Spleen (tissue), 11 donors: Measurements from ENCODE around the gene PITPNB. TPM values are rescaled to one million over a fixed set of nuclear protein-coding genes. Genes with fewer than 3 reads are reported as not detected.
A peak's percentile ranks its signal among the peaks of the same experiment; 100 is the strongest.

ENCODE experiments used
- DNase-seq: peaks from one replicate; pipeline ENCODE4 v3.0.0-alpha.2; 2020
- H3K27ac ChIP-seq, 8 donors: fragments of 200-600 bp; sonication (generic) in 7 of 8; 1 replicate in 4 of 8; 2 replicates in 4 of 8; pipeline versions ENCODE4 v1.5.0 to v1.8.0; 2016 to 2021; ENCODE audit warnings: inconsistent platforms in 4 of 8, mild to moderate bottlenecking in 4 of 8, moderate library complexity in 1 of 8
- H3K27me3 ChIP-seq, 7 donors: fragments of 200-600 bp; sonication (generic) in 6 of 7; replicated peaks in 1 of 7; 1 replicate in 4 of 7; 2 replicates in 3 of 7; pipeline versions ENCODE4 v1.5.0 to v1.8.0; 2016 to 2021; ENCODE audit warnings: inconsistent platforms in 3 of 7, mild to moderate bottlenecking in 1 of 7
- H3K36me3 ChIP-seq, 6 donors: fragments of 200-600 bp; sonication (generic) in 5 of 6; 1 replicate in 4 of 6; 2 replicates in 2 of 6; pipeline versions ENCODE4 v1.5.0 to v1.8.0; 2016 to 2021; ENCODE audit warnings: inconsistent platforms in 2 of 6
- H3K4me1 ChIP-seq, 6 donors: fragments of 200-600 bp; sonication (generic) in 5 of 6; 1 replicate in 3 of 6; 2 replicates in 3 of 6; pipeline versions ENCODE4 v1.5.0 to v1.8.0; 2016 to 2021; ENCODE audit warnings: inconsistent platforms in 3 of 6
- H3K4me3 ChIP-seq, 8 donors: fragments of 200-600 bp; sonication (generic) in 7 of 8; 1 replicate in 4 of 8; 2 replicates in 4 of 8; pipeline versions ENCODE4 v1.5.0 to v1.8.0; 2016 to 2021; ENCODE audit warnings: inconsistent platforms in 4 of 8, mild to moderate bottlenecking in 4 of 8, moderate library complexity in 2 of 8
- H3K9me3 ChIP-seq, 8 donors: fragments of 200-600 bp; sonication (generic) in 7 of 8; 1 replicate in 4 of 8; 2 replicates in 4 of 8; pipeline versions ENCODE4 v1.5.0 to v1.8.0; 2016 to 2021; ENCODE audit warnings: inconsistent platforms in 4 of 8
- CTCF ChIP-seq, 11 experiments: fragments of 200-600 bp in 7 of 11; fragments of 450-650 bp in 4 of 11; sonication (generic) in 4 of 11; IDR thresholded peaks in 8 of 11; conservative IDR thresholded peaks in 3 of 11; 1 replicate in 7 of 11; 2 replicates in 4 of 11; pipeline versions ENCODE4 v1.4.0 to v1.8.0; 2016 to 2021; ENCODE audit warnings: antibody characterized with exemption in 11 of 11, inconsistent platforms in 4 of 11, mild to moderate bottlenecking in 1 of 11
- POLR2A ChIP-seq, 3 donors: fragments of 450-650 bp; IDR thresholded peaks; one replicate each; pipeline ENCODE4 v1.5.1; 2017; ENCODE audit warnings: antibody characterized with exemption in 3 of 3, mild to moderate bottlenecking in 1 of 3
- POLR2AphosphoS5 ChIP-seq, 3 donors: sonication (generic); formaldehyde crosslinking; IDR thresholded peaks; one replicate each; pipeline ENCODE4 v1.5.1; 2017; ENCODE audit warnings: antibody characterized with exemption in 3 of 3
- WGBS, 5 donors: extraction: QIAGEN DNeasy Blood & Tissue Kit in 3 of 5; methylation state at CpG; one replicate each; pipeline versions ENCODE4 v1.1.5 to v1.1.7; 2013 to 2018; 5-methylcytosine and 5-hydroxymethylcytosine counted together
- intact Hi-C: fragments of 100-400 bp; cut with DNase I; formaldehyde crosslinking; loops from one replicate; pipeline ENCODE4 v1.15.0; 2023; ENCODE audit warnings: low total_unique reads
- polyA plus RNA-seq, 3 donors: library from polyadenylated mRNA; stranded (reverse); fragments of 200-250 nt; gene quantifications; one replicate each; pipeline ENCODE4 v1.2.1, GENCODE V29; 2013
- total RNA-seq, 7 donors: library from RNA; depleted of rRNA in 3 of 7; stranded (reverse); fragments of >200 nt in 3 of 7; fragmentation: NEBNext Ultra II Directional in 4 of 7; extraction: Animal tissue kit (Norgen Biotek cat#: 25700) in 4 of 7; gene quantifications; one replicate each; pipeline versions ENCODE4 v1.1.0 to v1.2.1, GENCODE V29; 2016 to 2021
- donor health status: healthy with polysubstance abuse.
- donor health status: DM: no; HTN: no; CAD: no; lungs with moderate emphysema.
- donor health status: DM: no; HTN: no; CAD: no.
- donor health status: Bipolar disorder and iron deficiency.
- donor health status: healthy.
- donor health status: DM: no; HTN: no; CAD: no.
- donor health status: DM: yes; HTN: yes; CAD: no.

The PITPNB gene
- total and polyA plus RNA-seq, 10 donors, result 17.5 to 67.2 (median 48.9) TPM

GRCh38 chr22:27881421-27881820 lies 37.6 kb downstream of the PITPNB start:
- Histone ChIP-seq H3K27me3 (no peaks in the 10 kb centered on the region), H3K4me1 (peaks cover 14 to 50% (median 33%) of the 10 kb centered on the region in 6 donors), H3K9me3 (no peaks in the 10 kb centered on the region), H3K4me3 (no peak overlapping the region), H3K27ac (no peak overlapping the region), H3K36me3 (peaks cover 2 to 44% (median 9%) of the 10 kb centered on the region in 6 donors)
- no peak for TF ChIP-seq CTCF (IDR thresholded peaks at IDR 0.05 in 8 of 11, conservative IDR thresholded peaks at IDR 0.05 in 3 of 11)
- no peak for TF ChIP-seq POLR2A (IDR thresholded peaks at IDR 0.05)
- no peak for TF ChIP-seq POLR2AphosphoS5 (IDR thresholded peaks at IDR 0.05)
- WGBS, 5 donors, result 75 to 89% (median 82%) methylated on average over 3 of the region's 3 CpGs
- DNase-seq, result no peak
- intact Hi-C loops, result loop anchor here (10.0 kb wide), 1 partner anchor 713 kb away; no protein-coding TSS in a partner anchor

GRCh38 chr22:27880778-27881394 lies 38.2 kb downstream of the PITPNB start:
- Histone ChIP-seq H3K27ac (no peak overlapping the region), H3K9me3 (no peaks in the 10 kb centered on the region), H3K36me3 (peaks cover 2 to 43% (median 9%) of the 10 kb centered on the region in 6 donors), H3K4me1 (peaks cover 12 to 50% (median 33%) of the 10 kb centered on the region in 6 donors), H3K27me3 (no peaks in the 10 kb centered on the region), H3K4me3 (no peak overlapping the region)
- intact Hi-C loops, result loop anchor here (10.0 kb wide), 1 partner anchor 714 kb away; no protein-coding TSS in a partner anchor
- 37 to 49% (median 44%) methylated on average over 6 of the region's 6 CpGs for WGBS, 5 donors
- TF ChIP-seq POLR2A (IDR thresholded peaks at IDR 0.05), result no peak
- peak; percentile 27 to 78 (median 70) for TF ChIP-seq CTCF (IDR thresholded peaks at IDR 0.05 in 8 of 11, conservative IDR thresholded peaks at IDR 0.05 in 3 of 11)
- DNase-seq, result no peak

- Histone ChIP-seq H3K27ac (no peak overlapping the region), H3K4me1 (peaks cover 12 to 55% (median 33%) of the 10 kb centered on the region in 6 donors), H3K9me3 (no peaks in the 10 kb centered on the region), H3K27me3 (no peaks in the 10 kb centered on the region), H3K4me3 (no peak overlapping the region), H3K36me3 (peaks cover 2 to 36% (median 9%) of the 10 kb centered on the region in 6 donors)
- WGBS, 5 donors, result 93 to 100% (median 97%) methylated on average over 1 of the region's 1 CpG
- DNase-seq, result no peak
- intact Hi-C loops, result loop anchor here (10.0 kb wide), 1 partner anchor 715 kb away; no protein-coding TSS in a partner anchor
- TF ChIP-seq CTCF (IDR thresholded peaks at IDR 0.05 in 8 of 11, conservative IDR thresholded peaks at IDR 0.05 in 3 of 11) (peak in 6 of 11 experiments; percentile 14 to 48 (median 28)), POLR2A (IDR thresholded peaks at IDR 0.05) (no peak)
Measured at GRCh38 chr22:27879923-27880322, 39.1 kb downstream of the PITPNB start.

GRCh38 chr22:27878541-27878940 lies 40.5 kb downstream of the PITPNB start:
- peaks cover 0 to 33% (median 8%) of the 10 kb centered on the region in 6 donors for H3K36me3 ChIP-seq
- DNase-seq, result no peak
- intact Hi-C loops, result no loop called here
- TF ChIP-seq CTCF (IDR thresholded peaks at IDR 0.05 in 8 of 11, conservative IDR thresholded peaks at IDR 0.05 in 3 of 11) (no peak), POLR2A (IDR thresholded peaks at IDR 0.05) (no peak), POLR2AphosphoS5 (IDR thresholded peaks at IDR 0.05) (no peak)
- H3K4me1 ChIP-seq, result peaks cover 12 to 55% (median 33%) of the 10 kb centered on the region in 6 donors
- H3K9me3 ChIP-seq, result no peaks in the 10 kb centered on the region
- H3K27ac ChIP-seq, result no peak overlapping the region
- no peak overlapping the region for H3K4me3 ChIP-seq
- no peaks in the 10 kb centered on the region for H3K27me3 ChIP-seq
